Stimulated activated CD8-positive, alpha-beta memory T cell treated with anti-CD3 and anti-CD28 coated beads, Interleukin-15, amount 100 ng/mL, for 24 hours (primary cell): ENCODE measurements around the gene SVOP.
"Not testable (repeated sequence)": the region's sequence is repeated elsewhere in the genome, so short reads cannot be mapped to it uniquely, and the experiment has no call there.

Experiments
- DNase-seq: peaks from one replicate; pipeline ENCODE4 v3.0.0-alpha.2; 2020; ENCODE audit warnings: low read depth

SVOP gene, protein sequence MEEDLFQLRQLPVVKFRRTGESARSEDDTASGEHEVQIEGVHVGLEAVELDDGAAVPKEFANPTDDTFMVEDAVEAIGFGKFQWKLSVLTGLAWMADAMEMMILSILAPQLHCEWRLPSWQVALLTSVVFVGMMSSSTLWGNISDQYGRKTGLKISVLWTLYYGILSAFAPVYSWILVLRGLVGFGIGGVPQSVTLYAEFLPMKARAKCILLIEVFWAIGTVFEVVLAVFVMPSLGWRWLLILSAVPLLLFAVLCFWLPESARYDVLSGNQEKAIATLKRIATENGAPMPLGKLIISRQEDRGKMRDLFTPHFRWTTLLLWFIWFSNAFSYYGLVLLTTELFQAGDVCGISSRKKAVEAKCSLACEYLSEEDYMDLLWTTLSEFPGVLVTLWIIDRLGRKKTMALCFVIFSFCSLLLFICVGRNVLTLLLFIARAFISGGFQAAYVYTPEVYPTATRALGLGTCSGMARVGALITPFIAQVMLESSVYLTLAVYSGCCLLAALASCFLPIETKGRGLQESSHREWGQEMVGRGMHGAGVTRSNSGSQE

DNA sequence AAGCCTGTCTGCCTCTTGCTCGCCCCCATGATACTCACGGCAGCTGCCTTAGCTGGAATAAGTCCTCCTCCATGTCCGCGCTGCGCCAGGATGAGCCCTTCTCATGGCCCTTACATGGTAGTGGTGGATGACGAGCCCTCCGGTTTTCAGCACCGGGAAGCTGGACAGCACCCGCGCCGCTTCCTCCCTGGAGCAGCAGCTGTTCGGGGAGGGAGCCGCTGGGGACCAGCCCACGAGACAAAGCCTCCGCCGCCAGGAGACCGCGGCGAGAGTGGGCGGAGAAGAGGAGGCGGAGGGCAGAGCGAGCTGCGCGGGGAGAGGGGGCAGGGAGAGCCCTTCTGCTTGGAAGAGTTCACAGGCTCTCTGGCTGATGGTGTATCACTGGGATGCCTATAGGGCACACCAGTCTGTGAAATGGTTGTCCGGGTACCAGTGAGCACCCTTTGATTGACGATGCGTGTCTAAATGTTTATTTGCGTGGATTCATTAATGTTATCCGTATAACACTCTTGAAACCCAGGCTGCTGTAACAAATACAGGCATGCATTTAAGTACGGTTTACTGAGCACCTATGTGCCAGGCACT, at the start of gene SVOP:
Gene SVOP (minus strand): TSS at position 273 of the 585 bp plus-strand sequence. CDS start 200 bp downstream, at position 73.
- DNase-seq = peak; percentile 1

DNA sequence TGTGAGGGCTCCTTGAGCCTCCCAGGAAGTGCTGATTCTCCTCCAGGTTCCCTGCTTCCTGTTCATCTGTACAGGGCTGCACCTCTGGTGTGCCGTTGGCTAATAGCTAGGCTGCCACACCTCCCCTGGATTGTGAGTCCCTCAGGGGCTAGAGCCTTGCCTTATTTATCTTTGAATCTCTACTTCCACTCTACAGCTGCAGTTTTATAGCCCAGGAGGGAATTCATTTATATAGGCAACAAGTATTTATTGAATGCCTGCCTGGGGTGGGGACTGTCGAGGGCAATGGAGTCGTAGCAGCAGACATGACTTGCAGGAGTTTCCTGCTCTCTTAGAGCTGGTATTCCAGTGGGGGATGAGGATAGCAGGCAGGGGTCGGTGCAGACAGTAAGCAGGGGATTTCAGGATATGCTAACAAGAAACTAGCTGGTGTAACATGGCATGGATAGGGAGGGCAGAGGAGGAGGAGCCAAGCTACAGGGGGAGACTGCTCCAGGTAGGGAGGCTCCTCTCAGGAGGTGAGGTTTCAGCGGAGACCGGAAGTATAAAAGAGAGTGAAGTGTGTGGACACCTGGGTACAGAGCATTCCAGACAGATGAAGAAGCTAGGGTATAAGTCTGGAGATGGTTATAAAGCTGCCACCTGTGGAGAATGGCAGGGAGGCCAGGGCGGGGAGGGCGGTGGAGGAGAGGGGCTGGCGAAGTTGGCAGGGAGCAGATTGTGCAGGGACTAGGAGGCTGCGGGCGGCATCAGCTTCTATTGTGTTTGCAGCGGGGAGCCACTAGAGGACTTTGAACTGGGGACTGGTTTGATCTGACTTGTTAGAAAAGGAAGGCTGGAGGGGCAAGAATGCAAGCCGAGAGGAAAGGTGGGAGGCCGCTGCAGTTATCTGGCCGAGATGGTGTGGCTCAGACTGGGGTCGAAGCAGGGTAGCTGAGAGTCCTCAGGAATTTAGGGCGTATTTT, 48.7 kb upstream of the SVOP start:
- no peak for DNase-seq

- DNase-seq = no peak
Observed at GRCh38 chr12:109065853-109066193, 45.0 kb upstream of the SVOP start.

DNA sequence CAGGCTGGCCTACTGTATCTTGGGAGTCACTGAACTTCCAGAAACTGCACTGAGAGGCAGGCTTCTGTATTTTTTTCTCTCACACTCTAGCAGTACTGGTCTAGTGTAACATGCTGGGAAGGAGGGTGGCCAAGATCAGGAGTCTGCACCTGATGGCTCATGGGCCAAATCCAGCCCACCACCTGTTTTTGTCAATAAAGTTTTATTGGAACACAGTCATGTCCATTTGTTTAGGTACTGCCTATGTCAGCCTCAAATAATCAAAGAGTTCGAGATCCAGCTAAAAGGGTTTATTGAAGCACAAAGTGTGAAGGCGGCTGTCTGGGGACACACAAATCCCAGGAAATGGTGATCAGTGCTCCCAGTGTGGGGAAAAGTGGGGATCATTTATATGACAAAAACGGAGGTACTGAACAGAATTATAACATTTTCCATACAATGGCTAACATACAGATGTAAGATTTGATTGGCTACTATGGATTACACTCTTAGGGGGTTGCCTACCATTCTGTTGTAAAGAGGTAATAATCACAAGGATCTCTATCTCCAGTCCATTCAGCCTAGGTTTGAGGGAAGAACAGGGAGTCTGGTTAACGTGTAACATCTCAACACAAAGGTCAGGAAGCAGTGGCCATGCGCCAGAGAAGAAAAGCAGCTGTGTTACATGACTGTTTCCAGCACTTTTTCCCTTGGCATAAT, 44.4 kb upstream of the SVOP start:
- no peak for DNase-seq

GRCh38 chr12:109064143-109064542, 43.3 kb upstream of the SVOP start:
- DNase-seq = no peak

DNA sequence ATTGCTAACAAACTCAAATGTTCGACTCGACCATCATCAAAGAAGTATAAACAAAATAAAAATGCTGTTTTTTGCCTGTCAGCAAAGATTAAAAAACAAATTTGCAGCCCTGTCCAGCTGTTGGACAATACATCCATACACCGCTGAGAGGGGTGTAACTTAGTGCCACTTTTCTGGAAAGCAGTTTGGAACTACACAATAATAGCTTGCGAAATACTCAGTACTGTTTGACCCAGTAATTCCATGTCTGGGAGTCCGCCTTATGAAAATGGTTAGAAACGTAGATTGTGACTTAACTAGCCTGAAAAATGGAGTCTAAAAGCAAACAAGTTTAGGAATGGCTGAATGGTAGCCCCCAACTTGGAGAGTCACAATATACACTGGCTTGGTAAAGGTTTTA, 37.9 kb upstream of the SVOP start:
- no peak for DNase-seq

DNA sequence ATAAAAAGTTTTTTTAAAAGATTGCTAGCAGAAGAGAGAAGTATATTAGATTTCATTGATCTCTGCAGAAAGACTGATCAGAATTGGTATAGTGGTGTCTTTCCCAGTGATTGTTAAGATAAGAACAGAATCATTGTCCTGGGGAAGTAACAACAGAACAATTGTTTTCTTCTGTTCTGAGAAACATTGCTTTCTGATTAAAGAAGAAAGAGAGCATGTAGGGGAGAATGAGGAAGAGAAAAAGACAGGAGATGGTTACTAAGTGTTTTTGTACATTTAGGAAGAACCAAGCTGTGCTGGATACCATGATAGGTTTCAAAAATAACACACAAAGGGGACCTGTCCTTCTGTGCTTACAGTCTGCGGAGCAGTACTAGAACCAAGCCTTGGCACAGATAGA, 36.5 kb upstream of the SVOP start:
- DNase-seq = no peak

DNA sequence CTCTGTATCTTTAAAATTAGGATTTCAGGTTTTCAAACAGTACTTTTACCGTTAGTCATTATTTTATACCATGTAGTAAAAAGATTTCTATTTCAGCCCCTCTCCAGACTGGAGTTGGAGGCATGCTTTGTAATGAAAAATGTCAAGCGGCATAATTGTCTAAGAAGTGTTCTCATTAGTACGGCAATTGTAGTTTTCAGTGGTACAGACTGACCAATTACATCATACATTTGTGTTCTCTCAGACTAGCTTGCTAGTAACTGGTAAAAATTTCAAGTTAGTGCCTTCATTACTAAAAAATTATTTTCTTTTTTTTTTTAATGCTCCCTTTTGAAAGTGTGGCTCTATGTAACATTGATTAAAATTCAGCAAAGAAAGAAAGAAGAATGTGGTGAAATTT, 36.0 kb upstream of the SVOP start:
- no peak for DNase-seq

DNA sequence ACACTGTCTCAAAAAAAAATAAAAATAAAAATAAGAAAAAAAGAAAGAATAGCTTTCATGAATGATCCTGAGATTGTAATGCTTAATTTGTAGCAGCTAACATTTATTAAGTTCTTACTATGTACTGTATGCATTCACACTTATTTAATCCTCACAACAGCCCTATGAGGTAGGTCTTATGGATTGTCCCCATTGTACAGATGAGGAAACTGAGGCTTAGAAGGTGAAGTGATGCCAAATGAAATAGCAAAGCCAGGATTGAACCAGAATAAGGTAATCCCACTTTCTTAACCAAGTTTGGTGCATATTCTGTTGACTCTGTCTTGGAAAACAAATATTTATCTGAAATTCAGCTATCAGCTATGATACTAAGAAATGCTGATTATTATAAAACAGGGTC, 33.7 kb upstream of the SVOP start:
- no peak for DNase-seq

DNA sequence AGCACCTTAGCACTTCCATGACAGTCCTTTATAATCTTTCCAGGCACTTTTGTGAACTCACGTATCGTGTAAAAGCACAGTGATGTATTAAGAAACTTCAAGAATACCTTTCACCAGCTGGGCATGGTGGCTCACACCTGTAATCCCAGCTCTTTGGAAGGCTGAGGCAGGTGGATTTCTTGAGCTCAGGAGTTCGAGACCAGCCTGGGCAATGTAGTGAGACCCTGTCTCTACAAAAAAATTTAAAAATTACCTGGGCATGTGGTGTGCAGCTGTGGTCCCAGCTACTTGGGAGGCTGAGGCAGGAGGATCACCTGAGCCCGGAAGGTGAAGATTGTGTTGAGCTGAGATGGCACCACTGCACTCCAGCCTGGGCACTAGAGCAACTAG, 33.3 kb upstream of the SVOP start:
- DNase-seq = not testable (repeated sequence)

DNA sequence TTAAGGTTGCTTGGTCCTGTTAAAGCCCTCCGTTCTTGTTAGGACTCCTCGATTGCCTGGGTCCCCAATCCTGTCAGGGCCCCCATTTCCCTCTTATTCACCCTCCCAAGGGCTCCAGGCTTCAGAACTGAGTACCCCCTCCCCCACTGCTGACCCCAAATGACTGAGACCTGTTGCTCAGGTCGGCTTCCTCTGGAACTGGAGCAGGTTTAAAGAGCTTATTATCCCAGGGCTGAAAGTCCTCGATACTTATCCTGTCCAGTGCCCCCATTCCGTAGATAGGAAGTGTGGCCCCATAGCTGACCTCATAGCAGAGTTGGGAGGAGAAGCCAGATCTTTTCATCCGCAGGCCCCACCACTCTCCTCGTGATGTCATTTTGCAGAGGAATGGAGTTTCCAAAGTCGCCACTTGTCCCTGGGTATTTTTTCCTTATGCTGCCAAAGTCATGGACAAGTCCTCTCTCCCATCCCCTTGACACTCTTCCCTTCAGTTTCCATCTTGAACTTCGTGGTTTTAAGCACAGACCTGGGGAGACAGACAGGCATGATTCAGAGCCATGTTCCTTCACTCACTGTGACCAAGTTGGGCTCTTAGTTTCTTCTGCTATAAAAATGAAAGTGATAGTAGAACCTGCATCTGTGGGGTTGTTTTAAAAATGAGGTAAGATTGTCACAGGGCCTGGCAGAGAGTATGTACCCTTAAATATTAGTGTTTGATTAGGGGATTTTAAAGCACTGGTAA, 32.7 kb upstream of the SVOP start:
- no peak for DNase-seq

DNA sequence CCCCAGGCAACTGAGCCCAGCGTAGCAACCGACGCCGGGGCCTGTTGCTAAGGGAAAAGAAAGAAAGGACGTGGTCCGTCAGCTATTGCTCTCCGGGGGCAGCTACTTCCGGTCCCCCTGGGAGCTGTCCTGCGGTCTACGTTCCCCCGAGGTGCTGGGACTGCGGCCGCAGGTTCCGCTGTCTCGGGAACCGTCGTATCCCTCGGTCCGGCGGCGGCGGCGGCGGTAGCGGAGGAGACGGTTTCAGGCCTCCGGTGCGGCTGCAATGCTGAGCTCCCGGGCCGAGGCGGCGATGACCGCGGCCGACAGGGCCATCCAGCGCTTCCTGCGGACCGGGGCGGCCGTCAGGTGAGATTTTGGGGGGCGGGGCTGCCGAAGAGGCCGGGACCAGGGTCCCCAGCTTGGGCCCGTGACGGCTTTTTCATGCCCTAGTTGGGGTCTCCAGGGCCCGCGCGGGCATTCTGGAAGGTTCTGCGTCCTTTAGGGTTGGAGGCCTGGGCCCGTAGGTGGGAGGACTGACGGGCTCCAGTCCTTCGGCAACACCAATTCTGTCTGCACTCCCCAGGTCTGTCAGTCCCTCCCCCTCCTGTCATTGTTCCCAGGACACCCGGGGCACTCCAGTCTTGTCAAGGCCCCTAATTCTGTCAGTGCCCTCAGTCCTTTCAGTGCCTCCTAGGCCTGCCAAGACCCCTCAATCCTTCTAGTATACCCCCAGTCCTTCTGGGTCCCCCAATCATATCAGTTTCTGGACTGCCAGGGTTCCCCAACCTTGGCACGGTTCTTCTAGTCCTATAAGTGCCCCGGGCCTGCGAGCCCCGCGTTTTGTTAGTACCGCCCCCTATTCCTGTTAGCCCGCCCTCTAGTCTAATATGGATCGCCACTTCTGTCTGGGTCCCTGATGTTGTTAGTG, 31.8 kb upstream of the SVOP start, which contains the start of gene USP30:
Gene USP30 (plus strand): TSS at position 163 of the 910 bp plus-strand sequence. CDS start 103 bp downstream, at position 266.
- DNase-seq = peak; percentile 76

DNA sequence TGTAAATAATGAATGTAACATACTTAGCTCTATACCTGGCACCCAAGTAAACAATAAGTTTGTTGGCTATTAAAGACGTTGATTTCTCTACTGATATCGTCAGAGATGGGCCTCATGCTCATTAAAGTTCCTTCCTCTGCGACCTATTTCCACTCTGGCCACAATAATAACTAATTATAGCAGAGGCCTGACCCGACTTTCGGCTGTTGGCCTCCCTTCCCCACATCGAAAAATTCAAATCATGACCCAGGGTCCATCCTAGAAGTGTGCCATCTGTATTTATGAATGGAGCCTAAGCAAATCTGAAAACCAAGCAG, 31.2 kb upstream of the SVOP start:
- DNase-seq = no peak

DNA sequence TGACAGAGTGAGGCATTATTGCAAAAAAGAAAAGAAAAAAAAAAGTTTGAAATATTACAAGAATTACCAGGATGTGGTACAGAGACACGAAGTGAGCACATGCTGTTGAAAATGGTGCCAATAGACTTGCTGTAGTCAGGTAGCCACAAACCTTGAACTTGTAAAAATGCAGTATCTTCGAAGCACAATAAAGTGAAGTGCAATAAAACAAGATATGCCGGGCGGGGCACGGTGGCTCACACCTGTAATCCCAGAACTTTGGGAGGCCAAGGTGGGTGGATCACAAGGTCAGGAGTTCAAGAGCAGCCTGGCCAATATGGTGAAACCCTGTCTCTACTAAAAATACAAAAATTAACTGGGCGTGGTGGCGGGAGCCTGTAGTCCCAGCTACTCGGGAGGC, 28.9 kb upstream of the SVOP start:
- not testable (repeated sequence) for DNase-seq

DNA sequence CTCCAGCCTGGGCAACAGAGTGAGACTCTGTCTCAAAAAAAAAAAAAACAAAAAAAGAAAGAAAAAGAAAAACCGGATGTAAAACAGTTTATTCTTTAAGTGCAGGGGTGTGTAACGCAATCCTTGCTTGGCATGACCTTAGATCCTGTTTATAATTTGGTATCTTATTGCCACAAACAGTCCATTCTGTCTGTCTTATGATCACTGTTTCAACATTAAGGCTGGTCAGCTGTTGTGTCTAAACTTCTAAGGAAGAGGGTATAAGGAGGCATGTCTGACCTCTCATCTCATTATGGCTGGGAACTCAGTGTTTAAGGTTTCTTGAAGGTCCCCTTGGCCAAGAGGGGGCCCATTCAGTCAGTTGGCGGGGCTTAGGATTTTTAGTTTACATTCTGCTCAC, 27.8 kb upstream of the SVOP start:
- not testable (repeated sequence) for DNase-seq

- DNase-seq = no peak
Observed at GRCh38 chr12:109047081-109047805, 26.4 kb upstream of the SVOP start.

DNA sequence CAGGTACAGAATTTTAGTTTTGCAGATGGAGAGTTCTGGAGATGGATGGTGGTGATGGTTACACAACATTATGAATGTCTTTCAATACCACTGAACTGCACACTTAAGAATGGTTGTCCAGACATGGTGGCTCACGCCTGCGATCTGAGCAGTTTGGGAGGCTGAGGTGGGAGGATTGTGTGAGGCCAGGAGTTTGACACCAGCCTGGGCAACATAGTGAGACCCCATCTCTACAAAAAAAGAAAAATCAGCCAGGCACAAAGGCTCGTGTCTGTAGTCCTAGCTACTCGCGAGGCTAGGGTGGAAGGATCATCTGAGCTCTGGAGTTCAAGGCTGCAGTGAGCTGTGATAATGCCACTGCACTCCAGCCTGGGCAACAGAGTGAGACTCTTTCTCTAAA, 23.4 kb upstream of the SVOP start:
- no peak for DNase-seq

DNA sequence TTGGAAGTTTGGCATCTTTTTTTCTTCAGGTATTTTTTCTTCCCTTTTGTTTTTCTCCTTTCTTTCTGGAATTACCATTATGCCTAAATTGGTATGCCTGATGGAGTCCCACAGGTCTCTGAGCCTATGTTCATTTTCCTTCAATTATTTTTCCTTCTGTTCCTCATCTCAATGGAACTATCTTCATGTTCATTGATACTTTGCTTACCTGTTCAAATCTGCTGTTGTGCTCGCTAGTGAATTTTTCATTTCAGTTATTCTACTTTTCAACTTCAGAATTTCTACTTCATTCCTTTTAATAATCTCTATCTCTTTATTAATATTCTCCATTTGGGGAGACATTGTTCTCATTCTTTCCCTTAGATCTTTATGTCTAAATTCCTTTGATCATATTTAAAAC, 16.1 kb upstream of the SVOP start:
- DNase-seq = no peak
